Ishikawa (cell line): Measurements from ENCODE around the gene CEBPE.

Experiments used
- CEBPB ChIP-seq: IDR thresholded peaks from 2 replicates; pipeline ENCODE4 v1.6.1; 2012
- CREB1 ChIP-seq: IDR thresholded peaks from 2 replicates; pipeline ENCODE4 v1.6.1; 2012; ENCODE audit warnings: low read depth
- EGR1 ChIP-seq: IDR thresholded peaks from 2 replicates; pipeline ENCODE4 v1.6.1; 2012
- EP300 ChIP-seq: IDR thresholded peaks from 2 replicates; pipeline ENCODE4 v1.6.1; 2012; ENCODE audit warnings: borderline replicate concordance
- FOXM1 ChIP-seq: IDR thresholded peaks from 2 replicates; pipeline ENCODE4 v1.6.1; 2012; ENCODE audit warnings: low read depth, borderline replicate concordance
- MAX ChIP-seq: IDR thresholded peaks from 2 replicates; pipeline ENCODE4 v1.6.1; 2012
- NFIC ChIP-seq: IDR thresholded peaks from 2 replicates; pipeline ENCODE4 v1.6.1; 2012
- RAD21 ChIP-seq: IDR thresholded peaks from 2 replicates; pipeline ENCODE4 v1.6.1; 2012; ENCODE audit warnings: low read depth
- REST ChIP-seq: IDR thresholded peaks from 2 replicates; pipeline ENCODE4 v1.6.1; 2012; ENCODE audit warnings: low read depth, mild to moderate bottlenecking
- TAF1 ChIP-seq: IDR thresholded peaks from 2 replicates; pipeline ENCODE4 v1.6.1; 2012; ENCODE audit warnings: low read depth, mild to moderate bottlenecking
- TCF12 ChIP-seq: IDR thresholded peaks from 2 replicates; pipeline ENCODE4 v1.6.1; 2012; ENCODE audit warnings: low read depth
- TEAD4 ChIP-seq: IDR thresholded peaks from 2 replicates; pipeline ENCODE4 v1.6.1; 2012
- USF1 ChIP-seq: IDR thresholded peaks from 2 replicates; pipeline ENCODE4 v1.6.1; 2012
- YY1 ChIP-seq: IDR thresholded peaks from 2 replicates; pipeline ENCODE4 v1.6.1; 2012; ENCODE audit warnings: low read depth
- ZBTB7A ChIP-seq: IDR thresholded peaks from 2 replicates; pipeline ENCODE4 v1.6.1; 2012; ENCODE audit warnings: low read depth

The CEBPE gene

GRCh38 chr14:23131482-23131881 lies 12.4 kb upstream of the CEBPE start:
- no peak for TF ChIP-seq EGR1
- TF ChIP-seq MAX = no peak
- no peak for TF ChIP-seq EP300
- no peak for TF ChIP-seq YY1
- TF ChIP-seq TCF12 = no peak
- no peak for TF ChIP-seq USF1
- TF ChIP-seq REST = no peak
- no peak for TF ChIP-seq ZBTB7A
- TF ChIP-seq TAF1 = no peak
- TF ChIP-seq RAD21 = no peak

- TF ChIP-seq YY1 (no peak), ZBTB7A (no peak), FOXM1 (no peak), NFIC (no peak), TEAD4 (no peak), MAX (no peak), RAD21 (no peak), USF1 (no peak), CEBPB (no peak), TCF12 (no peak), REST (no peak), TAF1 (no peak), EP300 (no peak), EGR1 (no peak), CREB1 (no peak)
Measured at GRCh38 chr14:23130871-23131270, 11.8 kb upstream of the CEBPE start.

- no peak for TF ChIP-seq FOXM1
- TF ChIP-seq NFIC = no peak
- no peak for TF ChIP-seq YY1
- TF ChIP-seq RAD21 = no peak
Measured at GRCh38 chr14:23129759-23130316, 10.8 kb upstream of the CEBPE start.

GRCh38 chr14:23128969-23129758 lies 10.1 kb upstream of the CEBPE start:
- no peak for TF ChIP-seq TAF1
- no peak for TF ChIP-seq EGR1
- no peak for TF ChIP-seq RAD21
- TF ChIP-seq TCF12 = no peak

- no peak for TF ChIP-seq CREB1
- no peak for TF ChIP-seq RAD21
- TF ChIP-seq TAF1 = no peak
- TF ChIP-seq EP300 = no peak
- TF ChIP-seq FOXM1 = no peak
- no peak for TF ChIP-seq REST
- TF ChIP-seq EGR1 = no peak
- no peak for TF ChIP-seq TEAD4
- no peak for TF ChIP-seq YY1
- TF ChIP-seq TCF12 = no peak
- TF ChIP-seq CEBPB = no peak
Measured at GRCh38 chr14:23127861-23128260, 8.8 kb upstream of the CEBPE start.
